ENCODE data around the gene MAB21L2. TPM values are rescaled to one million over a fixed set of nuclear protein-coding genes. Genes with fewer than 3 reads are reported as not detected.
A peak's percentile ranks its signal among the peaks of the same experiment; 100 is the strongest.

MAB21L2 gene
- total and polyA plus RNA-seq, 5 donors from 2014 or later = 0.14 to 0.17 TPM; not detected in 3

DNA sequence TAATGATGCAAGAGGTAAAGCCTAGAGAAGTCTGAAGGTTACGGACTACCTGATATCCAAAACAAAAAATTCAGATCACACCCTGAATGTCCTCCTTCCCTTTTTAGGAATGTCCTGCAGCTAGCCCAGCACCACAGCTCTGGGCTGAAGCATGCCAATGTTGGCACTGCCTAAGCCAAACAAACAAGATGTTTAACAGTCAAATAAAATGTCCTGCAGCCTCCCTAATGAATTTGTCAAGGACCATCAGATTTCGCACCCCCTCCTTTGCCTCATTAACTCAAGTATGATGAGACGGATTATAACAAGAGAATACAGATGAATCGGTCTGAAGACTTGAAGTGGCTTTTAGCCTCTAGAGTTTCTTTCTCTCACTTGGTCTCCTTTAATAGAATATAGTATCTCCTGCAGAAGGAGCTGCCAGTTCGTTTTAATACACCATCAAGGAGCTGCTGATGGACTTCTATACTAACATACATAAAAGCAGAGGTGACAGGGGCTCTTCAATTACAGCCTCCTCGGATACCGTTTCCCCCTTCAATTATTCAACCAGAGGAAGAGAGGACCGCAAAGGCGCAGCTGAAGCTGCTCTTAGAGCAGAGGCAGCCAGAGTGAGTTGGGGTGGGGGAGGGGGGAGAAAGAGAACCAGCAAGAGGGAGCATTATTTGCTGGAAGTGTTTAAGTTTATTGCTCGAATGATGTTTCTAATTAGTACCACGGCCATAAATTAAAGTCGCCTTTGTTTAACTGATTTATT lies 3.0 kb upstream of the MAB21L2 start:
- no peak overlapping the region for H3K4me3 Mint-ChIP-seq
- H3K4me1 Mint-ChIP-seq = peaks cover 0 to 9% (median 4%) of the 10 kb centered on the region in 4 donors
- H3K9me3 Mint-ChIP-seq = peaks cover 0 to 2% (median 0%) of the 10 kb centered on the region in 7 donors

GRCh38 chr4:150579551-150580234 lies 2.3 kb upstream of the MAB21L2 start:
- H3K36me3 Mint-ChIP-seq = peaks cover 47% of the 10 kb centered on the region
- H3K27ac Mint-ChIP-seq = no peak overlapping the region
- H3K27me3 Mint-ChIP-seq = no peaks in the 10 kb centered on the region
- no peaks in the 10 kb centered on the region for H3K27me3 ChIP-seq (ENCODE audit: control insufficient read depth, insufficient read depth, low read length)
- no peak for ATAC-seq (ENCODE audit: low read depth in 2 of 2)
- H3K4me1 Mint-ChIP-seq = peaks cover 0 to 9% (median 4%) of the 10 kb centered on the region in 4 donors
- H3K4me3 ChIP-seq (ENCODE audit: low read depth, low read length) = no peak overlapping the region
- H3K4me3 Mint-ChIP-seq = no peak overlapping the region
- H3K36me3 ChIP-seq (ENCODE audit: control insufficient read depth, insufficient read depth, low read length) = peaks cover 34% of the 10 kb centered on the region
- no peak for DNase-seq
- H3K27ac ChIP-seq (ENCODE audit: insufficient read depth, low read length, poor library complexity, severe bottlenecking) = no peak overlapping the region
- H3K9me3 Mint-ChIP-seq = peaks cover 0 to 2% (median 0%) of the 10 kb centered on the region in 7 donors
- H3K9me3 ChIP-seq (ENCODE audit: control insufficient read depth in 2 of 2, low read length in 2 of 2) = no peaks in the 10 kb centered on the region
- no peaks in the 10 kb centered on the region for H3K4me1 ChIP-seq (ENCODE audit: control insufficient read depth, insufficient read depth, low read length, poor library complexity, severe bottlenecking)

More for the DNA sequence above, 3.0 kb upstream of the MAB21L2 start:
- ATAC-seq (ENCODE audit: low read depth in 2 of 2) (no peak), DNase-seq (peak in 1 of 3 donors; percentile 2)
- Histone ChIP-seq H3K4me1 (ENCODE audit: control insufficient read depth, insufficient read depth, low read length, poor library complexity, severe bottlenecking) (no peaks in the 10 kb centered on the region), H3K27me3 (ENCODE audit: control insufficient read depth, insufficient read depth, low read length) (no peaks in the 10 kb centered on the region), H3K27ac (ENCODE audit: insufficient read depth, low read length, poor library complexity, severe bottlenecking) (no peak overlapping the region), H3K36me3 (ENCODE audit: control insufficient read depth, insufficient read depth, low read length) (peaks cover 29% of the 10 kb centered on the region), H3K9me3 (ENCODE audit: control insufficient read depth in 2 of 2, low read length in 2 of 2) (no peaks in the 10 kb centered on the region), H3K4me3 (ENCODE audit: low read depth, low read length) (no peak overlapping the region)
- Mint-ChIP-seq H3K27ac (no peak overlapping the region), H3K27me3 (no peaks in the 10 kb centered on the region), H3K36me3 (peaks cover 41% of the 10 kb centered on the region)

GRCh38 chr4:150580306-150580705 lies 1.6 kb upstream of the MAB21L2 start:
- no peak overlapping the region for H3K4me3 Mint-ChIP-seq
- no peak overlapping the region for H3K27ac Mint-ChIP-seq
- no peaks in the 10 kb centered on the region for H3K27me3 Mint-ChIP-seq
- H3K9me3 ChIP-seq (ENCODE audit: control insufficient read depth in 2 of 2, low read length in 2 of 2) = no peaks in the 10 kb centered on the region
- H3K9me3 Mint-ChIP-seq = peaks cover 0 to 2% (median 0%) of the 10 kb centered on the region in 7 donors
- no peak for ATAC-seq (ENCODE audit: low read depth in 2 of 2)
- no peak overlapping the region for H3K4me3 ChIP-seq (ENCODE audit: low read depth, low read length)
- DNase-seq = no peak
- H3K36me3 ChIP-seq (ENCODE audit: control insufficient read depth, insufficient read depth, low read length) = peaks cover 34% of the 10 kb centered on the region
- no peak overlapping the region for H3K27ac ChIP-seq (ENCODE audit: insufficient read depth, low read length, poor library complexity, severe bottlenecking)
- H3K4me1 Mint-ChIP-seq = peaks cover 0 to 9% (median 4%) of the 10 kb centered on the region in 4 donors
- peaks cover 44% of the 10 kb centered on the region for H3K36me3 Mint-ChIP-seq
- no peaks in the 10 kb centered on the region for H3K4me1 ChIP-seq (ENCODE audit: control insufficient read depth, insufficient read depth, low read length, poor library complexity, severe bottlenecking)
- no peaks in the 10 kb centered on the region for H3K27me3 ChIP-seq (ENCODE audit: control insufficient read depth, insufficient read depth, low read length)

GRCh38 chr4:150581056-150581605 lies 820 bp upstream of the MAB21L2 start:
- Mint-ChIP-seq H3K9me3 (peaks cover 0 to 2% (median 0%) of the 10 kb centered on the region in 7 donors), H3K4me3 (peak overlapping the region in 1 of 4 donors; percentile 51), H3K36me3 (peaks cover 45% of the 10 kb centered on the region), H3K27ac (no peak overlapping the region), H3K27me3 (no peaks in the 10 kb centered on the region), H3K4me1 (peaks cover 0 to 9% (median 2%) of the 10 kb centered on the region in 4 donors)
- H3K27me3 ChIP-seq (ENCODE audit: control insufficient read depth, insufficient read depth, low read length) = no peaks in the 10 kb centered on the region
- H3K36me3 ChIP-seq (ENCODE audit: control insufficient read depth, insufficient read depth, low read length) = peaks cover 38% of the 10 kb centered on the region
- H3K27ac ChIP-seq (ENCODE audit: insufficient read depth, low read length, poor library complexity, severe bottlenecking) = no peak overlapping the region
- H3K4me3 ChIP-seq (ENCODE audit: low read depth, low read length) = no peak overlapping the region
- DNase-seq (no peak), ATAC-seq (ENCODE audit: low read depth in 2 of 2) (no peak)
- H3K4me1 ChIP-seq (ENCODE audit: control insufficient read depth, insufficient read depth, low read length, poor library complexity, severe bottlenecking) = no peaks in the 10 kb centered on the region
- no peaks in the 10 kb centered on the region for H3K9me3 ChIP-seq (ENCODE audit: control insufficient read depth in 2 of 2, low read length in 2 of 2)

DNA sequence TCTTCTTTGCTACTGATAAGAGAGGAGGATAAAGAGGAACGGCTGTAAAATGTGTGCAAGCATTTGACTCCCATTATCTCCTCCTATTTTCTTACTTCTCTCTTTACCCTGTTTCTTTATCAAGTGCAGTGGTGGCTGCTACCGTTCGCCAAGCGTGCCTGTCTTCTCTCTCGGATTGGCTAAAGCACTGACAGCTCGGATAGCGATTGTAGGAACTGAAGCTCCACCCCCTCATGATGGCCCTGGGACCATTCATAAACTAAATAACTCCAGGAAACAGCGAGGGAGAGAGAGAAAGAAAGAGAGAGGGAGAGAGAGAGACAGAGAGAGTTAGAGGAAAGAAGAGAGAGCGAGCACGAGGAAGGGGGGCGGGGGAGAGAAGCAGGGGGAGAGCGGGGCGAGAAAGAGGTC lies 305 bp upstream of the MAB21L2 start:
- Mint-ChIP-seq H3K27ac (no peak overlapping the region), H3K36me3 (peaks cover 50% of the 10 kb centered on the region), H3K4me3 (peak overlapping the region in 1 of 4 donors; percentile 51), H3K9me3 (peaks cover 0 to 2% (median 0%) of the 10 kb centered on the region in 7 donors), H3K4me1 (peaks cover 0 to 9% (median 3%) of the 10 kb centered on the region in 4 donors), H3K27me3 (no peaks in the 10 kb centered on the region)
- H3K27me3 ChIP-seq (ENCODE audit: control insufficient read depth, insufficient read depth, low read length) = no peaks in the 10 kb centered on the region
- no peak overlapping the region for H3K27ac ChIP-seq (ENCODE audit: insufficient read depth, low read length, poor library complexity, severe bottlenecking)
- no peaks in the 10 kb centered on the region for H3K4me1 ChIP-seq (ENCODE audit: control insufficient read depth, insufficient read depth, low read length, poor library complexity, severe bottlenecking)
- peaks cover 38% of the 10 kb centered on the region for H3K36me3 ChIP-seq (ENCODE audit: control insufficient read depth, insufficient read depth, low read length)
- H3K4me3 ChIP-seq (ENCODE audit: low read depth, low read length) = no peak overlapping the region
- ATAC-seq (ENCODE audit: low read depth in 2 of 2) (no peak), DNase-seq (no peak)
- no peaks in the 10 kb centered on the region for H3K9me3 ChIP-seq (ENCODE audit: control insufficient read depth in 2 of 2, low read length in 2 of 2)

- no peak for DNase-seq
- H3K27me3 Mint-ChIP-seq = no peaks in the 10 kb centered on the region
- ATAC-seq (ENCODE audit: low read depth in 2 of 2) = no peak
Observed at GRCh38 chr4:150582873-150583286, 929 bp downstream of the MAB21L2 start.

GRCh38 chr4:150583287-150584110 lies 1.5 kb downstream of the MAB21L2 start:
- Mint-ChIP-seq H3K4me3 (no peak overlapping the region), H3K4me1 (peaks cover 0 to 9% (median 4%) of the 10 kb centered on the region in 4 donors), H3K27ac (no peak overlapping the region), H3K36me3 (peaks cover 57% of the 10 kb centered on the region), H3K9me3 (peaks cover 0 to 2% (median 0%) of the 10 kb centered on the region in 7 donors), H3K27me3 (no peaks in the 10 kb centered on the region)
- DNase-seq (no peak), ATAC-seq (ENCODE audit: low read depth in 2 of 2) (no peak)
- H3K9me3 ChIP-seq (ENCODE audit: control insufficient read depth in 2 of 2, low read length in 2 of 2) = no peaks in the 10 kb centered on the region
- H3K27ac ChIP-seq (ENCODE audit: insufficient read depth, low read length, poor library complexity, severe bottlenecking) = no peak overlapping the region
- no peaks in the 10 kb centered on the region for H3K27me3 ChIP-seq (ENCODE audit: control insufficient read depth, insufficient read depth, low read length)
- no peaks in the 10 kb centered on the region for H3K4me1 ChIP-seq (ENCODE audit: control insufficient read depth, insufficient read depth, low read length, poor library complexity, severe bottlenecking)
- H3K4me3 ChIP-seq (ENCODE audit: low read depth, low read length) = no peak overlapping the region
- H3K36me3 ChIP-seq (ENCODE audit: control insufficient read depth, insufficient read depth, low read length) = peaks cover 52% of the 10 kb centered on the region

More at GRCh38 chr4:150582873-150583286, 929 bp downstream of the MAB21L2 start:
- Mint-ChIP-seq H3K36me3 (peaks cover 52% of the 10 kb centered on the region), H3K9me3 (peaks cover 0 to 2% (median 0%) of the 10 kb centered on the region in 7 donors), H3K27ac (no peak overlapping the region), H3K4me3 (no peak overlapping the region), H3K4me1 (peaks cover 0 to 9% (median 4%) of the 10 kb centered on the region in 4 donors)
- no peaks in the 10 kb centered on the region for H3K9me3 ChIP-seq (ENCODE audit: control insufficient read depth in 2 of 2, low read length in 2 of 2)
- peaks cover 47% of the 10 kb centered on the region for H3K36me3 ChIP-seq (ENCODE audit: control insufficient read depth, insufficient read depth, low read length)
- H3K4me1 ChIP-seq (ENCODE audit: control insufficient read depth, insufficient read depth, low read length, poor library complexity, severe bottlenecking) = no peaks in the 10 kb centered on the region
- no peak overlapping the region for H3K27ac ChIP-seq (ENCODE audit: insufficient read depth, low read length, poor library complexity, severe bottlenecking)
- no peak overlapping the region for H3K4me3 ChIP-seq (ENCODE audit: low read depth, low read length)
- no peaks in the 10 kb centered on the region for H3K27me3 ChIP-seq (ENCODE audit: control insufficient read depth, insufficient read depth, low read length)

All from CD4-positive, CD25-positive, alpha-beta regulatory T cell (primary cell).